SK-N-MC (cell line): Measurements from ENCODE around the gene SMTN.

ENCODE experiments used
- EZH2 ChIP-seq: fragments of 200-600 bp; sonication (generic); IDR thresholded peaks from one replicate; pipeline ENCODE4 v1.6.1; 2017; ENCODE audit warnings: antibody characterized with exemption
- POLR2AphosphoS5 ChIP-seq: IDR thresholded peaks from 2 replicates; pipeline ENCODE4 v1.6.1; 2012; ENCODE audit warnings: mild to moderate bottlenecking, low read depth, low read length, borderline replicate concordance

- TF ChIP-seq EZH2: no peak
- no peak for TF ChIP-seq POLR2AphosphoS5
These were observed 35.1 kb upstream of the SMTN start for GRCh38 chr22:31045900-31046538.
